Measurements from ENCODE around the gene SLC6A9.

Gene SLC6A9

GRCh38 chr1:44002165-44002564 is 29.1 kb downstream of the SLC6A9 start:
- no peak for DNase-seq (ENCODE audit: low spot score)

GRCh38 chr1:44000122-44000665 is 31.1 kb downstream of the SLC6A9 start:
- DNase-seq (ENCODE audit: low spot score), result no peak

GRCh38 chr1:43999455-43999854 is 31.8 kb downstream of the SLC6A9 start:
- DNase-seq (ENCODE audit: low spot score), result no peak

GRCh38 chr1:43998000-43998378 is 33.3 kb downstream of the SLC6A9 start:
- DNase-seq (ENCODE audit: low spot score), result no peak

- DNase-seq (ENCODE audit: low spot score), result no peak
These were observed 33.8 kb downstream of the SLC6A9 start for GRCh38 chr1:43997295-43997999.

GRCh38 chr1:43996733-43997115 is 34.5 kb downstream of the SLC6A9 start:
- no peak for DNase-seq (ENCODE audit: low spot score)

GRCh38 chr1:43995984-43996732 is 35.1 kb downstream of the SLC6A9 start:
- no peak for DNase-seq (ENCODE audit: low spot score)

DNA sequence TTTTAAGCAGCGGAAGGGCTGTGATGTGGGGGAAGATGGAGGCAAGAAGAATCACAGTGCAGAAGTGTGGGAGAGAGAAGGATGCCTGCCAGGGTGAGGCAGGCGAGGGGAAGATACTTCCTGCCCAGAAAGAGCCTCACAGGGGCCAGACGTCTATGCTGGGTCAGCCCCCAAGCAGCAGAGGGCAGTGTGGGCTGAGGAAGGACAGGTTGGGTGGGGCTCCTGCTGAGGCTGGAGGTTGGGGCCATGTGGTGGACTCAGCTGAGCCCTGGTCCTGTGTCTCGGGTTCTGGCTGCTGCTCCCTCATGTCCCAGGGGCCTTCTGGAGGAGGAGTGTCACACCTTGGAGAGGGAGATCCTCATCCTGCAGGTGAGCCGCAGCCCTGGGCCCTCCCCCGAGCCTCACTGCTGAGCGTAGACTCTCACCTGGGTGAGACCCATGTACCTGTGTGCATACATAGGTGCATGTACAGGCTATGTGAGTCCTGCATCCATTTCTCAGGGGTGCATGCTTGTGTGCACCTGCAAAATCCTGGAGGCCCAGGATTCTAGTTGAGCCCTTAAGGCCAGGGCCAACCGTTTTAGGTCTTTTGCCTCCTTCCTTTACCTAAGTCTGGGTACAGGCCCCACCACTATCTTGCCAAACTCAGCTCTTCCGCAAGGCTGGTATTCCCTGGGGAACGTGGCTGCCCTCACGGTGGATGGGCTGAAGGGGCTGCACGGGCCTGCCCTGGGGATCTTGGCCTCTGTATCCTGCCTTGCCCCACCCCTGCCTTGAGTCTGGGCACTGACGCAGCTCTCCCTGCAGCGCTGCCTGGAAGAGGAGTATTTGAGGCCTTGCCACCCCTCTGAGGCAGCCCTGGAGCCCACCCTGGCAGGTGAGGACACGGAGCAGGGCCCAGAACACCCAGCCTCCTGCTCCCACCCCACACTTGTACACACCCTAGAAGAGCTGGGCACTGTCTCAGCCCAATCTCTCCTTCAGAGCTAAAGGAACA is 36.2 kb downstream of the SLC6A9 start:
- DNase-seq (ENCODE audit: low spot score), result peak; percentile 58

DNA sequence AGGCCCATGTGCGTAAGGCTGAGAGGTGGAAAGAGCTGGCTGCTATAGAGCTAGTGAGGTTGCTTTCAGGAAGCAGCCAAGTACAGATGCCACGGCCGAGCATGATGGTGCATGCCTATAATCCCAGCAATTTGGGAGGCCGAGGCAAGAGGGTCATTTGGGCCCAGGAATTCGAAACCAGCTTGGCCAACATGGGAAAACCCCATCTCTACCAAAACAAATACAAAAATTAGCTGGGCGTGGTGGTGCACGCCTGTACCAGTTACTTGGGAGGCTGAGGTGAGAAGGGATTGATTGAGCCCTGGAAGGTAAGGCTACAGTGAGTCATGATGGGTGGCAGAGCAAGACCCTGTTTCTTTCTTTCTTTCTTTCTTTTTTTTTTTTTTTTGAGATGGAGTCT is 37.2 kb downstream of the SLC6A9 start:
- no peak for DNase-seq (ENCODE audit: low spot score)

- DNase-seq (ENCODE audit: low spot score), result no peak
These were observed 37.9 kb downstream of the SLC6A9 start for GRCh38 chr1:43993206-43993914.

DNA sequence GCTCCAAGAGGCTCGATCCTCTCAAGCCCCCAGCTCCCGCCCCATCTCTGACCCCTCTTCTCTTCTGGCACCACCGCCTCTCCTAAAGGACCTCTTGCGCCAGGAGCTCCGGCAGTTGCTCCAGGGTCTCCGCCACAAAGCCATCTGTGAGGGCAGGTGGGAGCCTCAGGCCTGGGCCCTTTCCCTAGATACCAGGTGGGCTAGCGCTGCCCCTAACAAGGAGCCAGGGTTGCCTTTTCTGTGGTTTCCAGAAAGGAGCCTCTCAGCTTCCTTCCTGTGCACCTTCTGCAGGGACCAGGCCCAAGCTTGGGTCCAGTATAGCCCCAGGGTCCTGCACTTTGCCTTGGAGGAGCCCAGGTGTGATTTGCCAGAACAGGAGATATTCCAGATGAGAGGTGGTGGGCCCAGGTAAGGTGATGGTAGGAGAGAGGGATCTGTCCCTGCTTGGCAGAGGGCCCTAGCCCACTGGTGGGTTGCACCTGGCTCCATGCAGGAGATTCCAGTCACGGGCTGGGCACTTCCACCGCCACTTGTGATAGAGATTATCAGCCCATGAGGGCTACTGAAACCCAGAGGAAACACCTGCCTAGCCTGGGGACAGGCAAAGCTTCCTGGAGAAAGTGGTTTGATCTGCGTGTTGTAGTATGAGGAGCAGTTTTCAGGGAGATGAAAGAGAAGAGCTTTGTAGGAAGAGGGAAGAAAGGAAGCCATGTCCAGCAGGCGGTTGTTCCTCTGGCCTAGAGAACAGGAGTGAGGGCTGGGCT is 38.8 kb downstream of the SLC6A9 start:
- no peak for DNase-seq (ENCODE audit: low spot score)

GRCh38 chr1:43991476-43992231 is 39.6 kb downstream of the SLC6A9 start, which contains the start of gene CCDC24:
TSS of gene CCDC24 (plus strand) at chr1:43991599. CDS start at chr1:43991879, 280 bp downstream.
- peak; percentile 80 for DNase-seq (ENCODE audit: low spot score)

DNA sequence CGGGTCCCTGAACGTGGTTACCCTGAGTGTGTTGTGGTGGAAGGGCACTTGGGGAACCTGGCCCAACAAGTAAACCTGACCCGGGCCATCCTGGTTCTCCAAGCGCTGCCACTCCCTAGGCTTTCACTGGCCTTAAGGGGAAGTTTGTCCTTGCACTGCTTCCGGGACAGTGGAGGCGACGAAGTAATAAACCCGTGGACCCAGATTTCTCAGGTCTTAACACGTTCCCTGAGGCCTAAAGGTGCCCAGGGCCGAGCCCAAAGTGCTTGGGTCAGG is 40.1 kb downstream of the SLC6A9 start:
- no peak for DNase-seq (ENCODE audit: low spot score)

DNA sequence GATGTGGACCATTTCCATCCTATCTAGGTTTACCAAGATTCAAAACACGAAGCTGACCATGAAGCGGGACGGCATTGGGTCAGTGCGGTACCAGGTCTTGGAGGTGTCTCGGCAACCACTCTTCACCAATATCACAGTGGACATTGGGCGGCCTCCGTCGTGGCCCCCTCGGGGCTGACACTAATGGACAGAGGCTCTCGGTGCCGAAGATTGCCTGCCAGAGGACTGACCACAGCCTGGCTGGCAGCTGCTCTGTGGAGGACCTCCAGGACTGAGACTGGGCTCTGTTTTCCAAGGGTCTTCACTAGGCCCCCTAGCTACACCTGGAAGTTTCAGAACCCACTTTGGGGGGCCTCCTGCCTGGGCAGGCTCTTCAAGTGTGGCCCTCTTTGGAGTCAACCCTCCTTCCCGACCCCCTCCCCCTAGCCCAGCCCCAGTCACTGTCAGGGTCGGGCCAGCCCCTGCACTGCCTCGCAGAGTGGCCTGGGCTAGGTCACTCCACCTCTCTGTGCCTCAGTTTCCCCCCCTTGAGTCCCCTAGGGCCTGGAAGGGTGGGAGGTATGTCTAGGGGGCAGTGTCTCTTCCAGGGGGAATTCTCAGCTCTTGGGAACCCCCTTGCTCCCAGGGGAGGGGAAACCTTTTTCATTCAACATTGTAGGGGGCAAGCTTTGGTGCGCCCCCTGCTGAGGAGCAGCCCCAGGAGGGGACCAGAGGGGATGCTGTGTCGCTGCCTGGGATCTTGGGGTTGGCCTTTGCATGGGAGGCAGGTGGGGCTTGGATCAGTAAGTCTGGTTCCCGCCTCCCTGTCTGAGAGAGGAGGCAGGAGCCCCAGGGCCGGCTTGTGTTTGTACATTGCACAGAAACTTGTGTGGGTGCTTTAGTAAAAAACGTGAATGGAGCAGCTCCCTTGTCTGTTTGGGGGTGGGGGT is 40.7 kb downstream of the SLC6A9 start:
- DNase-seq (ENCODE audit: low spot score), result no peak

DNA sequence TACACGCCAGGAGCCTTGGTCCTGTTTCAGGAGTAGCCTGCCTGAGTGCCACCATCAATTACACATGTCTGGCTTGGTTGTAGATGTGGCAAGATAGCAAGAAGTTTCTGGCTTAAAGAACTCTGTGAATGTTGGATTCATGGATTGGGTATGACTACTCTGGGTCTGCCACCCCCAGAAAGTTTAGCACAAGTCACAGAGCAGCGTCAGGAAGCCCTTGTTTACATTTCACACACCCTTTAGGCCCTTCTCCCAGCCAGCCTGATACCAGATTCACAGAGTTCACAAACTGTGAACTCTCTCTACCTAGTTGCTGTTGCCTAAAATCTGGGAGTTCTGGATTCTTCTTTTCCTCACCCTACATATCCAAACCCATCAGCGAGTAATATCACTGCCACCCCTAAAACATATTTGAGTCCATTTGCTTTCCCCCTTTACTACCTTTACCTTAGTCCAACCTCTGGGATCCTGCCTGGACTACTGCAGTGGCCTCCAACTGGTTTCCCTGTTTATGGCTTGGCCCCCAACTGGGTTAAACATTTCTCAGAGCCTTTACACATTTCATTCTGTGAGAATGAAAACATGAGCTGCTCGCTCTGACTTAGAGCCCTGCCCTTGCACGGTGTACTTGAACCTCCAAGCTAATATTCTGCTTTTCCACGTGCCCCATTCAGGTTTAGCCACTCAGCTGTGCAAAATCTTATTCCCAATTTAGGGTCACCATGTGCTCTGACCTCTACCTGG is 43.9 kb downstream of the SLC6A9 start:
- no peak for DNase-seq (ENCODE audit: low spot score)

DNA sequence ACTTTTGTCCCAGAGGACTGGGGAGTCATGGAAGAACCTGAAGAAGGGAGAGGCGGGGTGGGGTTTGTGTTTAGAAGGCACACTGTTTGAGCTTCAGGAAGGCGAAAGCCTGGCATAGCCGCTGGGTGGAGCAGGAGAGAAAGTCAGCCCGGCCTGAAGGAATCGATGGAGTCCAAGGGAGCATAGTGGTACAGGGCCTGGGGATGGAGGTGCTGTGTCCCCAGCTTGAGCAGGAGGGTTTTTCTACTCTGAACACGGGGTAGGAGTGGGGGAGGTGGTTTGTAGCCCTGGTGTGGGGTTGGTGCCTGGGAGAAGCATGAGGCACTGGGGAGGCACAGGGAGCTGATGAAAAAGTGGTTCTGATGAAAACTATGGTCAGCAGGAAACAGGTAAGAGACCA is 44.5 kb downstream of the SLC6A9 start:
- DNase-seq (ENCODE audit: low spot score), result no peak

GRCh38 chr1:43985984-43986595 is 45.2 kb downstream of the SLC6A9 start:
- no peak for DNase-seq (ENCODE audit: low spot score)

DNA sequence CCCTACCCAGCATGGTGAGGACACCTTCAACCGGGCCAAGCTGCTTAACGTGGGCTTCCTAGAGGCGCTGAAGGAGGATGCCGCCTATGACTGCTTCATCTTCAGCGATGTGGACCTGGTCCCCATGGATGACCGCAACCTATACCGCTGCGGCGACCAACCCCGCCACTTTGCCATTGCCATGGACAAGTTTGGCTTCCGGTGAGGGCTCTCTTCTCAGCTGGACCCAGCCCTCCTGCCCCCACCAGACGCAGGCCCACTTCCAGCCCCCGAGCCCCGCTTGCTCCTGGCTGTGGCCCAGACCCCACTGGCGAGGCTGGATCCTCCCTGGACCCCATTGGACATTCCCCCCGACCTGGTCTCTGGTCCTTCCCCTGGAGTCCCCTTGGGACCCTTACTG is 46.4 kb downstream of the SLC6A9 start:
- no peak for DNase-seq (ENCODE audit: low spot score)
